H1 (cell line): Measurements from ENCODE around the gene HM13. TPM values are rescaled to one million over a fixed set of nuclear protein-coding genes. Genes with fewer than 3 reads are reported as not detected.
A peak's percentile ranks its signal among the peaks of the same experiment; 100 is the strongest.

Experiments
- CTCF ChIA-PET: fragments of 300-600 bp; sonication (Branson Sonifier 250); formaldehyde crosslinking; loops from one replicate; lab custom pipeline; 2021; ENCODE audit not compliant: partially characterized antibody; lab: Charles Lee
- POLR2A ChIA-PET: fragments of 300-600 bp; sonication (Branson Sonifier 250); formaldehyde crosslinking; loops from one replicate; lab custom pipeline; 2021; ENCODE audit warnings: inconsistent platforms; ENCODE audit not compliant: partially characterized antibody; lab: Charles Lee
- DNase-seq, 2 experiments: peaks; one replicate each; pipeline versions ENCODE4 v3.0.0 to v3.0.0-alpha.2; 2010 to 2022; ENCODE audit warnings: low spot score in 2 of 2, low read depth in 1 of 2, mixed read lengths in 1 of 2
- FAIRE-seq: peaks from 2 replicates; lab custom pipeline; 2011; peaks lifted over from hg19 to GRCh38; lab: Jason Lieb, UNC
- H2AFZ ChIP-seq: 2 replicates; pipeline ENCODE4 v1.8.1; 2012; ENCODE audit warnings: low read length, inconsistent platforms
- H2AK5ac ChIP-seq: 2 replicates; pipeline ENCODE4 v1.6.1; 2013; ENCODE audit warnings: low read depth, low read length
- H2BK120ac ChIP-seq: replicated peaks from 2 replicates; pipeline ENCODE3; 2013; ENCODE audit warnings: low read depth, low read length, inconsistent platforms
- H2BK12ac ChIP-seq: 2 replicates; pipeline ENCODE4 v1.6.1; 2013; ENCODE audit warnings: low read depth, low read length
- H2BK15ac ChIP-seq: 2 replicates; pipeline ENCODE4 v1.6.1; 2013; ENCODE audit warnings: low read length
- H2BK20ac ChIP-seq: 2 replicates; pipeline ENCODE4 v1.6.1; 2013; ENCODE audit warnings: low read length
- H2BK5ac ChIP-seq: 2 replicates; pipeline ENCODE4 v1.6.1; 2013; ENCODE audit warnings: low read depth, low read length
- H3K14ac ChIP-seq: 2 replicates; pipeline ENCODE4 v1.6.1; 2013; ENCODE audit warnings: inconsistent platforms; ENCODE audit not compliant: insufficient read length
- H3K18ac ChIP-seq: 2 replicates; pipeline ENCODE4 v1.6.1; 2013; ENCODE audit warnings: low read length; ENCODE audit errors: extremely low read depth
- H3K23ac ChIP-seq: 2 replicates; pipeline ENCODE4 v1.6.1; 2013; ENCODE audit warnings: inconsistent platforms; ENCODE audit not compliant: insufficient read length
- H3K23me2 ChIP-seq: 2 replicates; pipeline ENCODE4 v1.6.1; 2013; ENCODE audit warnings: low read depth, low read length
- H3K27ac ChIP-seq: 2 replicates; pipeline ENCODE4 v1.6.1; 2011; ENCODE audit warnings: low read depth, low read length, inconsistent platforms
- H3K27me3 ChIP-seq, 4 experiments: replicated peaks in 1 of 4; 1 replicate in 1 of 4; 2 replicates in 3 of 4; pipeline versions ENCODE4 v1.6.1 to v1.8.1; 2011 to 2013; ENCODE audit warnings: low read length in 3 of 4, mild to moderate bottlenecking in 3 of 4, inconsistent platforms in 2 of 4, mixed read lengths in 2 of 4, moderate library complexity in 1 of 4; ENCODE audit not compliant: control insufficient read depth in 3 of 4, insufficient read depth in 3 of 4; ENCODE audit errors: extremely low read depth in 1 of 4
- H3K36me3 ChIP-seq, 4 experiments: 2 replicates each; pipeline versions ENCODE4 v1.6.1 to v1.8.1; 2011 to 2013; ENCODE audit warnings: mild to moderate bottlenecking in 4 of 4, low read length in 3 of 4, moderate library complexity in 2 of 4, control low read depth in 1 of 4, inconsistent platforms in 1 of 4; ENCODE audit not compliant: insufficient read depth in 4 of 4, control insufficient read depth in 2 of 4
- H3K4ac ChIP-seq: replicated peaks from 2 replicates; pipeline ENCODE3; 2013; ENCODE audit warnings: low read length, low read depth, mixed read lengths, inconsistent platforms; ENCODE audit not compliant: insufficient read length
- H3K4me1 ChIP-seq, 4 experiments: replicated peaks in 1 of 4; 1 replicate in 1 of 4; 2 replicates in 3 of 4; pipeline versions ENCODE4 v1.6.1 to v1.8.1; 2011 to 2013; ENCODE audit warnings: low read length in 3 of 4, inconsistent platforms in 2 of 4, mixed read lengths in 1 of 4; ENCODE audit not compliant: insufficient read depth in 4 of 4, control insufficient read depth in 3 of 4
- H3K4me2 ChIP-seq, 2 experiments: 2 replicates each; pipeline versions ENCODE4 v1.6.1 to v1.8.1; 2011 to 2013; ENCODE audit warnings: low read depth in 2 of 2, low read length in 2 of 2, control low read depth in 1 of 2, inconsistent platforms in 1 of 2, mild to moderate bottlenecking in 1 of 2; ENCODE audit not compliant: insufficient read depth in 1 of 2
- H3K4me3 ChIP-seq, 4 experiments: fragments of 200-600, 300-600 bp in 1 of 4; sonication (generic), shearing (Covaris generic), sonication (Bioruptor Twin) in 1 of 4; 2 replicates each; pipeline versions ENCODE4 v1.5.1 to v1.8.1; 2011 to 2016; ENCODE audit warnings: low read length in 4 of 4, low read depth in 3 of 4, control low read depth in 2 of 4, inconsistent platforms in 2 of 4, mild to moderate bottlenecking in 2 of 4, mixed read lengths in 1 of 4, moderate library complexity in 1 of 4; ENCODE audit not compliant: insufficient read depth in 2 of 4; ENCODE audit errors: extremely low read depth in 1 of 4
- H3K56ac ChIP-seq: replicated peaks from 2 replicates; pipeline ENCODE3; 2013; ENCODE audit warnings: low read depth, mild to moderate bottlenecking, mixed read lengths, low read length, inconsistent platforms; ENCODE audit not compliant: insufficient read length
- H3K79me1 ChIP-seq: 2 replicates; pipeline ENCODE4 v1.6.1; 2013; ENCODE audit warnings: low read depth, low read length, control low read depth
- H3K79me2 ChIP-seq, 2 experiments: 2 replicates each; pipeline versions ENCODE4 v1.6.1 to v1.8.1; 2012 to 2013; ENCODE audit warnings: low read length in 2 of 2, mild to moderate bottlenecking in 2 of 2, inconsistent platforms in 1 of 2; ENCODE audit not compliant: insufficient read depth in 2 of 2, control insufficient read depth in 1 of 2
- H3K9ac ChIP-seq, 4 experiments: replicated peaks in 1 of 4; 1 replicate in 1 of 4; 2 replicates in 3 of 4; pipeline versions ENCODE4 v1.6.1 to v1.8.1; 2011 to 2013; ENCODE audit warnings: low read depth in 3 of 4, low read length in 3 of 4, control low read depth in 2 of 4, mild to moderate bottlenecking in 2 of 4, moderate library complexity in 2 of 4, inconsistent platforms in 1 of 4; ENCODE audit errors: extremely low read depth in 1 of 4
- H3K9me3 ChIP-seq, 2 experiments: 2 replicates each; pipeline versions ENCODE4 v1.6.1 to v1.8.1; 2012 to 2013; ENCODE audit warnings: mild to moderate bottlenecking in 2 of 2, moderate library complexity in 2 of 2, control low read depth in 1 of 2, inconsistent platforms in 1 of 2, low read depth in 1 of 2, low read length in 1 of 2, mixed read lengths in 1 of 2; ENCODE audit not compliant: insufficient read depth in 2 of 2
- H4K20me1 ChIP-seq, 2 experiments: replicated peaks in 1 of 2; 2 replicates each; pipeline versions ENCODE3 to v1.8.1; 2011 to 2013; ENCODE audit warnings: inconsistent platforms in 2 of 2, low read length in 2 of 2, mild to moderate bottlenecking in 1 of 2; ENCODE audit not compliant: insufficient read depth in 2 of 2, control insufficient read depth in 1 of 2
- H4K5ac ChIP-seq: 2 replicates; pipeline ENCODE4 v1.6.1; 2013; ENCODE audit warnings: low read length, low read depth, mixed read lengths, inconsistent platforms; ENCODE audit not compliant: insufficient read length
- H4K8ac ChIP-seq: 2 replicates; pipeline ENCODE4 v1.8.0; 2013; ENCODE audit warnings: mild to moderate bottlenecking, moderate library complexity, low read length, inconsistent platforms; ENCODE audit not compliant: insufficient read depth; ENCODE audit errors: extremely low read depth
- H4K91ac ChIP-seq: replicated peaks from 2 replicates; pipeline ENCODE3; 2013; ENCODE audit warnings: low read length, mixed read lengths, inconsistent platforms; ENCODE audit not compliant: insufficient read length
- BCL11A ChIP-seq, 2 experiments: IDR thresholded peaks; one replicate each; pipeline ENCODE4 v1.6.1; 2011; ENCODE audit warnings: low read depth in 2 of 2, low read length in 2 of 2, mild to moderate bottlenecking in 2 of 2
- CHD1 ChIP-seq: IDR thresholded peaks from 2 replicates; pipeline ENCODE4 v1.6.1; 2012; ENCODE audit warnings: low read depth, low read length, improper control_type of control experiment
- CREB1 ChIP-seq: IDR thresholded peaks from 2 replicates; pipeline ENCODE4 v1.6.1; 2012; ENCODE audit warnings: inconsistent platforms
- MAFK ChIP-seq: IDR thresholded peaks from 2 replicates; pipeline ENCODE4 v1.6.1; 2012; ENCODE audit warnings: low read depth, mild to moderate bottlenecking, improper control_type of control experiment, low read length
- NANOG ChIP-seq: IDR thresholded peaks from 2 replicates; pipeline ENCODE4 v1.6.1; 2011; ENCODE audit warnings: low read length, low read depth, mild to moderate bottlenecking, inconsistent platforms; ENCODE audit not compliant: insufficient read depth, poor library complexity, severe bottlenecking
- POLR2A ChIP-seq, 2 experiments: IDR thresholded peaks; 1 replicate in 1 of 2; 2 replicates in 1 of 2; pipeline ENCODE4 v1.6.1; 2011; ENCODE audit warnings: low read depth in 2 of 2, low read length in 2 of 2, mild to moderate bottlenecking in 2 of 2; ENCODE audit errors: control extremely low read depth in 1 of 2
- RBBP5 ChIP-seq: IDR thresholded peaks from 2 replicates; pipeline ENCODE4 v1.7.1; 2012; ENCODE audit warnings: low read depth, mild to moderate bottlenecking, inconsistent platforms, low read length, moderate library complexity, borderline replicate concordance
- RNF2 ChIP-seq: fragments of 200-900, 300-1000 bp; sonication (generic); IDR thresholded peaks from 2 replicates; pipeline ENCODE4 v1.7.1; 2016; ENCODE audit warnings: borderline replicate concordance, low read depth, mild to moderate bottlenecking, antibody characterized with exemption, low read length; ENCODE audit not compliant: poor library complexity, severe bottlenecking; ENCODE audit errors: missing control alignments
- SAP30 ChIP-seq: fragments of 300-600 bp; sonication (generic); IDR thresholded peaks from 2 replicates; pipeline ENCODE4 v1.7.1; 2012; ENCODE audit warnings: low read length, moderate library complexity, mild to moderate bottlenecking, inconsistent platforms; ENCODE audit not compliant: insufficient read depth, insufficient replicate concordance
- SIN3A ChIP-seq, 2 experiments: IDR thresholded peaks in 1 of 2; conservative IDR thresholded peaks in 1 of 2; 2 replicates each; pipeline ENCODE4 v1.6.1; 2011 to 2012; ENCODE audit warnings: low read length in 2 of 2, improper control_type of control experiment in 1 of 2, low read depth in 1 of 2, mild to moderate bottlenecking in 1 of 2
- SIX5 ChIP-seq: IDR thresholded peaks from 2 replicates; pipeline ENCODE4 v1.6.1; 2011; ENCODE audit warnings: mild to moderate bottlenecking, low read depth, low read length
- SP1 ChIP-seq: IDR thresholded peaks from 2 replicates; pipeline ENCODE4 v1.6.1; 2011; ENCODE audit warnings: low read depth, low read length
- WGBS, 2 experiments: shearing (Covaris generic) in 1 of 2; methylation state at CpG; one replicate each; pipeline versions ENCODE4 v1.1.6 to v1.1.7; 2013 to 2015; ENCODE audit warnings: low lambda C conversion rate in 2 of 2, mixed read lengths in 2 of 2, inconsistent platforms in 1 of 2, low coverage in 1 of 2, missing lambda C conversion rate in 1 of 2; ENCODE audit not compliant: insufficient replicate concordance in 2 of 2, insufficient coverage in 1 of 2, insufficient read length in 1 of 2; ENCODE audit errors: extremely low coverage in 1 of 2, missing lambda C conversion rate in 1 of 2; 5-methylcytosine and 5-hydroxymethylcytosine counted together
- polyA plus RNA-seq, 7 experiments: library from polyadenylated mRNA; depleted of rRNA in 3 of 7; stranded (reverse) in 5 of 7; unstranded in 2 of 7; fragments of >200 nt in 5 of 7; fragments of 200-250 nt in 2 of 7; gene quantifications; 1 replicate in 5 of 7; 2 replicates in 1 of 7; 4 replicates in 1 of 7; pipeline versions ENCODE4 v1.2.1 to v1.2.3, GENCODE V29; 2011 to 2013; ENCODE audit warnings: missing spikeins in 2 of 7, mixed read lengths in 2 of 7
- total RNA-seq: library from RNA; stranded (reverse); fragmentation: NEBNext Ultra II Directional; extraction: Animal tissue kit (Norgen Biotek cat#: 25700); gene quantifications from 2 replicates; pipeline ENCODE4 v1.2.1, GENCODE V29; 2021

The HM13 gene
- total and polyA plus RNA-seq, 2 of the 8 experiments (the other 6 are each of a cell fraction or from before 2014, with no cell fraction given), result 118 to 183 TPM

- no peaks in the 10 kb centered on the region for H3K79me1 ChIP-seq
- 49% methylated on average over 7 of the region's 7 CpGs; no CpG with 5 or more reads in 1 of the 2 experiments for WGBS, 2 experiments
- 0 out of 4 replicates have a peak overlapping the region, but pooled peaks of 1 of the 2 experiments have one; percentile 6 for H3K4me2 ChIP-seq
- H3K14ac ChIP-seq, result no peak overlapping the region
- peak overlapping the region in 1 of 4 experiments; percentile 1; a peak in 1 of 8 replicates for H3K4me3 ChIP-seq
- H3K9ac ChIP-seq, result no peak overlapping the region; a peak in 1 of 7 replicates
- H3K9me3 ChIP-seq, result no peaks in the 10 kb centered on the region
- peak overlapping the region; percentile 7 for H4K5ac ChIP-seq
- H2BK5ac ChIP-seq, result peak overlapping the region; percentile 62; the same call in 1 of the 2 replicates
- no peak overlapping the region for H3K23ac ChIP-seq
- H3K36me3 ChIP-seq, result no peaks in the 10 kb centered on the region
- H3K4me1 ChIP-seq, result peaks cover 16 to 39% (median 37%) of the 10 kb centered on the region in 4 experiments
- H3K4ac ChIP-seq, result no peak overlapping the region
- peaks cover 0 to 15% (median 7%) of the 10 kb centered on the region in 4 experiments; a peak in 5 of 7 replicates for H3K27me3 ChIP-seq
- POLR2A ChIA-PET, result interaction anchor here (0.7 to 12.8 kb wide), 8 partner anchors 11 to 31 kb away, joined by 3 to 281 read pairs (median 4); partner anchors contain the start of gene ID1
- FAIRE-seq (no peak), DNase-seq (no peak)
- H4K8ac ChIP-seq, result no peak overlapping the region
- no peak overlapping the region for H2AK5ac ChIP-seq
- H2BK120ac ChIP-seq, result peak overlapping the region; percentile 0
- peak overlapping the region; percentile 26; the same call in 1 of the 2 replicates for H3K18ac ChIP-seq
- no peak overlapping the region for H2BK15ac ChIP-seq
- no peak overlapping the region for H3K56ac ChIP-seq
- no peak overlapping the region for H4K91ac ChIP-seq
- no peak overlapping the region for H2AFZ ChIP-seq
- H3K79me2 ChIP-seq, result no peaks in the 10 kb centered on the region
- peak overlapping the region; percentile 97 for H2BK20ac ChIP-seq
- H2BK12ac ChIP-seq, result peak overlapping the region; percentile 55
- peaks cover 5% of the 10 kb centered on the region; the same call in 1 of the 2 replicates for H3K23me2 ChIP-seq
- CTCF ChIA-PET, result interaction anchor here (1.0 to 6.1 kb wide), 15 partner anchors 10 to 133 kb away, joined by 3 to 67 read pairs (median 6); partner anchors contain the start of gene ID1
- no peak overlapping the region for H3K27ac ChIP-seq
- no peaks in the 10 kb centered on the region for H4K20me1 ChIP-seq
- no peak for TF ChIP-seq RNF2
- no peak for TF ChIP-seq BCL11A (IDR thresholded peaks at IDR 0.05; ENCODE audit: low read depth in 2 of 2, low read length in 2 of 2)
- TF ChIP-seq NANOG, result peak; percentile 51
- no peak for TF ChIP-seq SIX5
- TF ChIP-seq CREB1, result no peak
- TF ChIP-seq POLR2A (IDR thresholded peaks at IDR 0.05; ENCODE audit: control extremely low read depth in 1 of 2, low read depth in 2 of 2, low read length in 2 of 2), result peak in 1 of 2 experiments; percentile 49; a peak in 1 of 3 replicates
- no peak for TF ChIP-seq CHD1
- TF ChIP-seq MAFK, result peak; percentile 92
- TF ChIP-seq RBBP5, result 0 out of 2 replicates have a peak, but pooled peaks have one; percentile 50
- peak in 1 of 2 experiments; percentile 59; a peak in 1 of 4 replicates for TF ChIP-seq SIN3A (conservative IDR thresholded peaks at IDR 0.05 in 1 of 2, IDR thresholded peaks at IDR 0.05 in 1 of 2; ENCODE audit: low read depth in 1 of 2, low read length in 2 of 2)
- TF ChIP-seq SAP30, result no peak
- peak; percentile 21; the same call in 1 of the 2 replicates for TF ChIP-seq SP1
These were observed 76.5 kb downstream of the HM13 start for GRCh38 chr20:31590717-31591225.
